Hepatocyte (in vitro differentiated cells): ENCODE results near the gene TMBIM1. TPM values are rescaled to one million over a fixed set of nuclear protein-coding genes. Genes with fewer than 3 reads are reported as not detected.

Experiments
- DNase-seq: peaks from one replicate; pipeline ENCODE4 v3.0.0-alpha.2; 2016; ENCODE audit warnings: low spot score
- H2AFZ ChIP-seq: fragments of 200-600 bp; sonication (generic); 2 replicates; pipeline ENCODE4 v1.6.0; 2016; ENCODE audit warnings: antibody characterized with exemption, mild to moderate bottlenecking
- H3K27ac ChIP-seq: fragments of 200-600 bp; sonication (generic); 2 replicates; pipeline ENCODE4 v1.5.1; 2016; ENCODE audit warnings: mild to moderate bottlenecking
- H3K27me3 ChIP-seq: fragments of 200-600 bp; sonication (generic); 2 replicates; pipeline ENCODE4 v1.6.1; 2016
- H3K36me3 ChIP-seq: fragments of 200-600 bp; sonication (generic); replicated peaks from 2 replicates; pipeline ENCODE4 v1.5.1; 2016; ENCODE audit warnings: low read depth; ENCODE audit not compliant: insufficient read depth
- H3K4me1 ChIP-seq: fragments of 200-600 bp; sonication (generic); 2 replicates; pipeline ENCODE4 v1.5.1; 2016; ENCODE audit warnings: mild to moderate bottlenecking, moderate library complexity; ENCODE audit not compliant: insufficient read depth
- H3K4me2 ChIP-seq: fragments of 200-600 bp; sonication (generic); 2 replicates; pipeline ENCODE4 v1.6.0; 2016
- H3K4me3 ChIP-seq: fragments of 200-600 bp; sonication (generic); 2 replicates; pipeline ENCODE4 v1.5.1; 2016; ENCODE audit warnings: mild to moderate bottlenecking
- H3K79me2 ChIP-seq: fragments of 200-600 bp; sonication (generic); 2 replicates; pipeline ENCODE4 v1.6.0; 2017; ENCODE audit warnings: mild to moderate bottlenecking
- H3K9me2 ChIP-seq: fragments of 200-600 bp; sonication (generic); replicated peaks from 2 replicates; pipeline ENCODE4 v1.6.0; 2017; ENCODE audit warnings: mild to moderate bottlenecking; ENCODE audit not compliant: insufficient read depth
- H3K9me3 ChIP-seq: fragments of 200-600 bp; sonication (generic); 2 replicates; pipeline ENCODE4 v1.5.1; 2016; ENCODE audit warnings: low read depth, mild to moderate bottlenecking
- H4K20me1 ChIP-seq: fragments of 200-600 bp; sonication (generic); 2 replicates; pipeline ENCODE4 v1.6.0; 2016; ENCODE audit warnings: mild to moderate bottlenecking; ENCODE audit not compliant: insufficient read depth, poor library complexity, severe bottlenecking
- CTCF ChIP-seq: fragments of 200-600 bp; sonication (generic); IDR thresholded peaks from 2 replicates; pipeline ENCODE4 v1.5.1; 2016; ENCODE audit warnings: antibody characterized with exemption, mild to moderate bottlenecking; ENCODE audit not compliant: poor library complexity
- EZH2 ChIP-seq: fragments of 200-600 bp; sonication (generic); IDR thresholded peaks from 2 replicates; pipeline ENCODE4 v1.6.1; 2016; ENCODE audit warnings: antibody characterized with exemption, mild to moderate bottlenecking, borderline replicate concordance
- EZH2phosphoT487 ChIP-seq: fragments of 200-600 bp; sonication (generic); IDR thresholded peaks from one replicate; pipeline ENCODE4 v1.6.1; 2018; ENCODE audit warnings: antibody characterized with exemption, mild to moderate bottlenecking, low read depth, moderate library complexity; ENCODE audit not compliant: unreplicated experiment, severe bottlenecking
- WGBS: methylation state at CpG from one replicate; pipeline ENCODE4 v1.1.6; 2016; ENCODE audit warnings: low lambda C conversion rate; ENCODE audit errors: missing lambda C conversion rate; 5-methylcytosine and 5-hydroxymethylcytosine counted together
- polyA plus RNA-seq: library from polyadenylated mRNA; unstranded; fragments of >200 nt; fragmentation: Nextera tagmentation; extraction: Ambion mirVana; gene quantifications from 2 replicates; pipeline ENCODE4 v1.2.1, GENCODE V29; 2016
- total RNA-seq: library from RNA; depleted of rRNA; stranded (reverse); fragments of >200 nt; gene quantifications from 2 replicates; pipeline ENCODE4 v1.2.3, GENCODE V29; 2014

Gene TMBIM1
- total and polyA plus RNA-seq, 2 experiments from 2014 or later: 224 to 302 TPM

DNA sequence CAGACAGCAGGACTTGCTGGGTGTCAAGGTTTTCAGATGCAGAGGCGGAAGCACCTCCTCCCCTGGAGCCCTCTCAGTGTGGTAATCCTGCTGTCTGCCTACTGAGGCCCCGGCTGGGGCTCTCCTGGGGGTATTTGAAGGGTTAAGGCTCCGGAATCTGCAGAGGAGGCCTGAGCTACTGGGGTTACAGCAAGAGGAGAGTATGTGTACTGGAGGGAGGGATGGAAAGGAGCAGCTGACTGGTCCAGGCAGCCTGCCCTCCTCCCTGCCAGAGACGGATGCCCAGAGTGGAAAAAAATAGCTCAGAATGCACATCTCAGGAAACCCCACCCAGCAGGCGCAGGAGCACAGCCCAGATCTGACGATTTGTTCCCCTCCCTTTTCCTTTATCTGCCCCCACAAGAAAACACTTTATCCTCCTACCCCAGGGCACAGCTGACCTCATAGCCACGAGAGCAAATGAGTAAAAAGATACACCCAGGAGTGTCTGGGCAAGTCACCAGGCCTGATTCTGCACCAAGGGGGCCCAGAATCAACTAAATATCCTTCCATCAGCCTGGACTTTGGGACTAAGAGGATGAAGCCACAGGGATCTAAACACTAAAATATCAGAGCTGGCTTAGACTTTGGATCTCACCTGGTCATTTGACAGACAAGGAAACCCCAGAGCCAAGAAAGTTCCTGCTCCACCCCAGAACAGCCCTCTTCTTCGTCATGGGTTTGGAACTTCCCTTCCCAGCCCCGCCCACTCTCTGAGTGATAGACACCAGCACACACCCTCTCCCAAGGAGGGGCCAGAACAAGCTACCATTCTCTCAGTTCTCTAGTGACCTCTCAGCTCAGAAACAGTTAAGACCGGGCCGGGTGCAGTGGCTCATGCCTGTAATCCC lies 5.5 kb downstream of the TMBIM1 start:
- no peaks in the 10 kb centered on the region for H3K36me3 ChIP-seq
- H2AFZ ChIP-seq: no peak overlapping the region
- no peaks in the 10 kb centered on the region for H3K9me2 ChIP-seq
- H3K4me2 ChIP-seq: peak overlapping the region; percentile 82
- 11% methylated on average over 11 of the region's 11 CpGs for WGBS
- H4K20me1 ChIP-seq: peaks cover 38% of the 10 kb centered on the region
- no peaks in the 10 kb centered on the region for H3K9me3 ChIP-seq
- H3K27me3 ChIP-seq: no peaks in the 10 kb centered on the region
- peak overlapping the region; percentile 93 for H3K27ac ChIP-seq
- no peak for TF ChIP-seq CTCF
- no peak for TF ChIP-seq EZH2phosphoT487
- TF ChIP-seq EZH2: no peak
- H3K4me3 ChIP-seq: peak overlapping the region; percentile 12
- H3K4me1 ChIP-seq: peaks cover 77% of the 10 kb centered on the region
- H3K79me2 ChIP-seq: peaks cover 89% of the 10 kb centered on the region
- DNase-seq: peak; percentile 97

- TF ChIP-seq CTCF (no peak), EZH2 (no peak), EZH2phosphoT487 (no peak)
- H3K36me3 ChIP-seq: no peaks in the 10 kb centered on the region
Observed at GRCh38 chr2:218285604-218286003, 6.7 kb downstream of the TMBIM1 start.

GRCh38 chr2:218284106-218284811 lies 8.0 kb downstream of the TMBIM1 start:
- Histone ChIP-seq H3K9me2 (no peaks in the 10 kb centered on the region), H3K36me3 (no peaks in the 10 kb centered on the region), H3K9me3 (no peaks in the 10 kb centered on the region), H3K27me3 (no peaks in the 10 kb centered on the region), H3K4me2 (peak overlapping the region; percentile 82), H3K4me1 (peaks cover 61% of the 10 kb centered on the region), H3K79me2 (peaks cover 84% of the 10 kb centered on the region), H4K20me1 (peaks cover 41% of the 10 kb centered on the region), H2AFZ (no peak overlapping the region), H3K27ac (peak overlapping the region; percentile 93), H3K4me3 (no peak overlapping the region)
- peak; percentile 83 for DNase-seq
- TF ChIP-seq CTCF: no peak
- TF ChIP-seq EZH2phosphoT487: no peak
- TF ChIP-seq EZH2: no peak
- 59% methylated on average over 16 of the region's 16 CpGs for WGBS

More at GRCh38 chr2:218285604-218286003, 6.7 kb downstream of the TMBIM1 start:
- Histone ChIP-seq H2AFZ (no peak overlapping the region), H3K4me2 (peak overlapping the region; percentile 82), H3K27ac (peak overlapping the region; percentile 93), H3K27me3 (no peaks in the 10 kb centered on the region), H4K20me1 (peaks cover 39% of the 10 kb centered on the region), H3K9me3 (no peaks in the 10 kb centered on the region), H3K4me3 (no peak overlapping the region), H3K79me2 (peaks cover 84% of the 10 kb centered on the region), H3K9me2 (no peaks in the 10 kb centered on the region), H3K4me1 (peaks cover 73% of the 10 kb centered on the region)
- DNase-seq: no peak
- 74% methylated on average over 6 of the region's 6 CpGs for WGBS
